Lower lobe of right lung (tissue), 2 donors: Measurements from ENCODE around the gene MMEL1. TPM values are rescaled to one million over a fixed set of nuclear protein-coding genes. Genes with fewer than 3 reads are reported as not detected.

Experiments used
- ATAC-seq, 2 donors: fragments of 200-7000 bp; cut with Tn5 transposase; one replicate each; pipeline ENCODE4 v1.9.1; 2020 to 2022; ENCODE audit warnings: mild to moderate bottlenecking in 2 of 2, moderate library complexity in 2 of 2
- DNase-seq: peaks from one replicate; pipeline ENCODE4 v3.0.0-alpha.2; 2020
- H3K27ac ChIP-seq: fragments of 200-600 bp; one replicate; pipeline ENCODE4 v1.8.0; 2022
- H3K27me3 ChIP-seq: fragments of 200-600 bp; one replicate; pipeline ENCODE4 v1.8.0; 2022; ENCODE audit warnings: low read depth
- H3K36me3 ChIP-seq: fragments of 200-600 bp; one replicate; pipeline ENCODE4 v1.8.0; 2022; ENCODE audit warnings: mild to moderate bottlenecking
- H3K4me1 ChIP-seq: fragments of 200-600 bp; one replicate; pipeline ENCODE4 v1.8.0; 2022
- H3K4me3 ChIP-seq: fragments of 200-600 bp; one replicate; pipeline ENCODE4 v1.8.0; 2022; ENCODE audit warnings: mild to moderate bottlenecking
- H3K9me3 ChIP-seq: fragments of 200-600 bp; one replicate; pipeline ENCODE4 v1.8.0; 2022
- CTCF ChIP-seq: fragments of 200-600 bp; IDR thresholded peaks from one replicate; pipeline ENCODE4 v1.8.0; 2022; ENCODE audit warnings: antibody characterized with exemption, mild to moderate bottlenecking
- intact Hi-C: fragments of 100-400 bp; cut with DNase I; formaldehyde crosslinking; loops from one replicate; pipeline ENCODE4 v1.11.0; 2022
- total RNA-seq: library from RNA; stranded (reverse); fragmentation: NEBNext Ultra II Directional; extraction: Animal tissue kit (Norgen Biotek cat#: 25700); gene quantifications from one replicate; pipeline ENCODE4 v1.2.1, GENCODE V29; 2021
- donor health status: DM: no; HTN: yes; CAD: no; lungs with severe emphysema.

MMEL1 gene
- total RNA-seq, 1 donor from 2014 or later, result 7.6 TPM

GRCh38 chr1:2592672-2593071 lies 40.1 kb downstream of the MMEL1 start:
- intact Hi-C loops, result no loop called here
- Histone ChIP-seq H3K27me3 (no peaks in the 10 kb centered on the region), H3K27ac (peak overlapping the region; percentile 24), H3K36me3 (peaks cover 3% of the 10 kb centered on the region), H3K4me3 (peak overlapping the region; percentile 43), H3K9me3 (no peaks in the 10 kb centered on the region), H3K4me1 (peaks cover 26% of the 10 kb centered on the region)
- DNase-seq, result peak; percentile 46
- no peak for ATAC-seq
- TF ChIP-seq CTCF, result no peak

GRCh38 chr1:2591581-2592261 lies 41.1 kb downstream of the MMEL1 start:
- H3K4me1 ChIP-seq, result peaks cover 34% of the 10 kb centered on the region
- ATAC-seq (no peak), DNase-seq (no peak)
- TF ChIP-seq CTCF, result no peak
- no peak overlapping the region for H3K4me3 ChIP-seq
- intact Hi-C loops, result no loop called here
- no peak overlapping the region for H3K27ac ChIP-seq
- H3K9me3 ChIP-seq, result no peaks in the 10 kb centered on the region
- H3K27me3 ChIP-seq, result no peaks in the 10 kb centered on the region
- H3K36me3 ChIP-seq, result peaks cover 3% of the 10 kb centered on the region

- H3K27ac ChIP-seq, result no peak overlapping the region
- intact Hi-C loops, result no loop called here
- H3K9me3 ChIP-seq, result no peaks in the 10 kb centered on the region
- no peak for TF ChIP-seq CTCF
- no peak for ATAC-seq
- H3K27me3 ChIP-seq, result no peaks in the 10 kb centered on the region
- H3K4me1 ChIP-seq, result peaks cover 34% of the 10 kb centered on the region
- peaks cover 3% of the 10 kb centered on the region for H3K36me3 ChIP-seq
- H3K4me3 ChIP-seq, result no peak overlapping the region
- no peak for DNase-seq
These were observed 41.6 kb downstream of the MMEL1 start for GRCh38 chr1:2591233-2591580.

GRCh38 chr1:2590233-2591141 lies 42.3 kb downstream of the MMEL1 start:
- no peak overlapping the region for H3K4me3 ChIP-seq
- H3K9me3 ChIP-seq, result no peaks in the 10 kb centered on the region
- peak; percentile 46 for DNase-seq
- TF ChIP-seq CTCF, result no peak
- intact Hi-C loops, result no loop called here
- peaks cover 3% of the 10 kb centered on the region for H3K36me3 ChIP-seq
- H3K27ac ChIP-seq, result no peak overlapping the region
- ATAC-seq, result no peak
- peaks cover 34% of the 10 kb centered on the region for H3K4me1 ChIP-seq
- no peaks in the 10 kb centered on the region for H3K27me3 ChIP-seq

- DNase-seq, result peak; percentile 45
- intact Hi-C loops, result no loop called here
- peaks cover 41% of the 10 kb centered on the region for H3K4me1 ChIP-seq
These were observed 43.2 kb downstream of the MMEL1 start for GRCh38 chr1:2589431-2590232.

More at GRCh38 chr1:2589431-2590232, 43.2 kb downstream of the MMEL1 start:
- H3K4me3 ChIP-seq, result no peak overlapping the region
- TF ChIP-seq CTCF, result no peak
- H3K27me3 ChIP-seq, result no peaks in the 10 kb centered on the region
- H3K36me3 ChIP-seq, result peaks cover 3% of the 10 kb centered on the region
- no peaks in the 10 kb centered on the region for H3K9me3 ChIP-seq
- no peak for ATAC-seq
- no peak overlapping the region for H3K27ac ChIP-seq
